OCI-LY1 (cell line): ENCODE measurements around the gene STK17B.

Experiments
- CTCF ChIP-seq: fragments of 200-600 bp; sonication (generic), shearing (Covaris generic); IDR thresholded peaks from 2 replicates; pipeline ENCODE4 v1.5.1; 2017; ENCODE audit warnings: mild to moderate bottlenecking, antibody characterized with exemption, low read length, moderate library complexity, mixed read lengths
- EZH2 ChIP-seq: fragments of 200-600 bp; sonication (generic), shearing (Covaris generic); IDR thresholded peaks from 2 replicates; pipeline ENCODE4 v1.8.0; 2017; ENCODE audit warnings: borderline replicate concordance, mixed run types, mild to moderate bottlenecking, antibody characterized with exemption, low read length, moderate library complexity, mixed read lengths

- TF ChIP-seq CTCF = no peak
- TF ChIP-seq EZH2 = no peak
These were observed 44.0 kb upstream of the STK17B start for GRCh38 chr2:196215376-196215775.
